Measurements from ENCODE around the gene THAP8. TPM values are rescaled to one million over a fixed set of nuclear protein-coding genes. Genes with fewer than 3 reads are reported as not detected.

THAP8 gene
- total and polyA plus RNA-seq, 4 experiments from 2014 or later: 4.0 to 8.6 (median 6.0) TPM

DNA sequence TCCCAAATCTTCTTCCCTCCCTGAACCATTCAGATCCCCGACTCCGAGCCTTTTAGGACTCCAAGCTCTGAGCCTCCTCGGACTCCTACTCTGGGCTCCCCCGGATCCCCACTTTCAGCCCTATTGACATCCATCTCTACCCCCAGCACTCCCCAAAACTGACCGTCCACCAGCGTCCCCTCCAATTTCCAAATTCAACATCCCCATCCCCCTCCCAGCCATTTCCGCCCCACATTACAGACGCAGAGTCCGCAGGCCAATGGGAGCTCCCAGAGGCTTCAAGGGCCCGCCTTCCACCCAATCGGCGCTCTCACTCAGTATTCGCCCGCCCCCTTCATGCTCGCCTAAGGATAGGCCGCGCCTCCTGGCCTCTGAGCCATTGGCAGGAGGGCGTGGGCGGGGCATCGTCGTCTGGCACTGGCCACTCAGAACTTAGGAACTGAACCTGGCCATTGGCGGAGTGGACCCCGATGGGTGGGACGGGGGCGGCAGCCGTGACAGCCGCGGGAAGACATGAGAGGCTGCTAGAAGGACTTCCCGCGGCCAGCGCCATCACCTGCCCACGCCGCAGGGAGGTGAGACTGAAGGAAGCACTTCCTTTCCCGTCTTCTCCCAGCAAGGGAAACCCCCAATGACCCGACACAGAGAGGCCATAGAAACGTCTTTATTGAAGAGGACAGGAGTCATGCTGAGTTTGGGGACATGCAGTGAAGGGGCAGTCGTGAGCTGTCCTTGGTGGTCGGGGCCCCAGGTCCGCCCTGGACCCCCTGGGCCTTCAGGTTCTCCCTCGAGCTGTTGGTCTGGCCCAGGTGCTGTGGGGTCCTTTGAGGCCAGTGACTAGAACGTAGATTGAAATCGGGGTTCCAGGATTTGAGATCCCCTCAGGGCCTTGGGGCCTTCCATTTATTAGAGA is 39.8 kb downstream of the THAP8 start, which contains the start of gene ALKBH6:
TSS of gene ALKBH6 (minus strand) at position 202 of the 913 bp plus-strand sequence. CDS start 816 bp downstream, outside the sequence.
- H3K4me1 Mint-ChIP-seq: peaks cover 25 to 50% (median 33%) of the 10 kb centered on the region in 4 donors
- no peaks in the 10 kb centered on the region for H3K9me3 ChIP-seq (ENCODE audit: control insufficient read depth in 1 of 2, low read length in 2 of 2)
- H3K27me3 ChIP-seq (ENCODE audit: insufficient read depth, low read length): no peaks in the 10 kb centered on the region
- peak within 1 kb of the TSS; percentile 92 for H3K4me3 ChIP-seq (ENCODE audit: low read length in 2 of 2)
- peak within 1 kb of the TSS; percentile 85 to 99 (median 98) for H3K27ac Mint-ChIP-seq
- intact Hi-C loops (cut with micrococcal nuclease): loop anchor here (1.0 kb wide), 4 partner anchors 19 to 101 kb away; partner anchors contain the start of genes SDHAF1, TBCB, THAP8 and WDR62
- H3K36me3 Mint-ChIP-seq: peaks cover 0 to 6% of the 10 kb centered on the region in 2 donors
- peaks cover 30% of the 10 kb centered on the region for H3K4me1 ChIP-seq (ENCODE audit: insufficient read depth, low read length)
- no peaks in the 10 kb centered on the region for H3K27me3 Mint-ChIP-seq
- ChIA-PET POLR2A (ENCODE audit: partially characterized antibody) (interaction anchor here (0.6 to 2.0 kb wide), 15 partner anchors 11 to 200 kb away, joined by 3 to 20 read pairs (median 6); partner anchors contain the start of genes POLR2I, SDHAF1, TBCB and THAP8), CTCF (ENCODE audit: partially characterized antibody) (interaction anchor here (1.0 to 1.7 kb wide), 4 partner anchors 18 to 55 kb away, joined by 4 to 6 read pairs (median 4); partner anchors contain the start of gene THAP8)
- no peaks in the 10 kb centered on the region for H3K9me3 Mint-ChIP-seq
- H3K36me3 ChIP-seq (ENCODE audit: insufficient read depth, low read length): no peaks in the 10 kb centered on the region
- peak within 1 kb of the TSS; percentile 94 to 99 (median 94) for H3K4me3 Mint-ChIP-seq
- peak; percentile 97 to 99 (median 98) for DNase-seq
- H3K27ac ChIP-seq (ENCODE audit: low read depth, low read length): peak within 1 kb of the TSS; percentile 74

DNA sequence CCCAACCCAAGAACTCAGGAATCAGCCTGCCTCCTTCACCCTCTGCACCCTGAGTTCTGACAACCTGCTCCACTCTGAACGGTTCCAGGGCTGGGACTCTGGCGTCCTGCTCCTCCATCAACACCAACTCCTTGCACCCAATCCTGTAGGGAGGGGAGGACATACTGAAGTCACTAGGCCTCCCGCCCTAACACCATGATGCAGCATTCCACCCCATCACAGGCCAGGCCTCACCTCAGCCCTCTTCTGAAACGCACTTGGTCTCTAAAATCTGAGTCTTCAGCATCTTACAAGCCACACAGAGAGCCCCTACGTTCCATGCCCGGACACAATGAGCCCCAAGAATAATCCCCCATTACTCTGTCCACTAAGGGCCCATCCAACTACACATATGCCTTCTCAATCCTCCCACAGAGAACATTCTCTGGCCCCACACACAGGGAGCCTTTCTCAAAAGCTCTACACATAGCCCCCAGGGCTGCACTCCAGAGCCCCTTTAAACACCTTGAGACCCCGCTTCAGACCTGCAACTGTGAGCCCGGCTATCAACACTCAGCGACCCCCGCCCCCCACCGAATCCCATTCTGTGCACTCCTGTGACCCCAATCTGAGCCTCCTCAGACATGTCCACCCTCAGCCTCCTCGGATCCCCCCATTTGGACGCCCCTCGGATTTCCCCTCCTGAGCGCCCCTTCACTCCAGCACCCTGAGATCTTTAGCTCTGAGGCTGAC is 40.6 kb downstream of the THAP8 start:
- H3K36me3 ChIP-seq (ENCODE audit: insufficient read depth, low read length): no peaks in the 10 kb centered on the region
- DNase-seq: no peak
- no peaks in the 10 kb centered on the region for H3K27me3 Mint-ChIP-seq
- ChIA-PET CTCF (ENCODE audit: partially characterized antibody) (interaction anchor here (1.0 to 1.7 kb wide), 5 partner anchors 18 to 55 kb away, joined by 4 to 6 read pairs (median 4); partner anchors contain the start of gene THAP8), POLR2A (ENCODE audit: partially characterized antibody) (interaction anchor here (0.6 to 2.0 kb wide), 14 partner anchors 10 to 201 kb away, joined by 3 to 20 read pairs (median 6); partner anchors contain the start of genes POLR2I, SDHAF1, TBCB and THAP8)
- no peaks in the 10 kb centered on the region for H3K27me3 ChIP-seq (ENCODE audit: insufficient read depth, low read length)
- H3K9me3 Mint-ChIP-seq: no peaks in the 10 kb centered on the region
- peak overlapping the region; percentile 92 for H3K4me3 ChIP-seq (ENCODE audit: low read length in 2 of 2)
- H3K36me3 Mint-ChIP-seq: peaks cover 0 to 6% of the 10 kb centered on the region in 2 donors
- no peaks in the 10 kb centered on the region for H3K9me3 ChIP-seq (ENCODE audit: control insufficient read depth in 1 of 2, low read length in 2 of 2)
- peak overlapping the region; percentile 85 to 99 (median 98) for H3K27ac Mint-ChIP-seq
- H3K4me1 ChIP-seq (ENCODE audit: insufficient read depth, low read length): peaks cover 36% of the 10 kb centered on the region
- H3K4me3 Mint-ChIP-seq: peak overlapping the region; percentile 94 to 99 (median 94)
- peak overlapping the region; percentile 74 for H3K27ac ChIP-seq (ENCODE audit: low read depth, low read length)
- peaks cover 28 to 55% (median 33%) of the 10 kb centered on the region in 4 donors for H3K4me1 Mint-ChIP-seq
- intact Hi-C loops (cut with micrococcal nuclease): loop anchor here (1.0 kb wide), 4 partner anchors 18 to 102 kb away; partner anchors contain the start of genes SDHAF1, TBCB, THAP8 and WDR62

DNA sequence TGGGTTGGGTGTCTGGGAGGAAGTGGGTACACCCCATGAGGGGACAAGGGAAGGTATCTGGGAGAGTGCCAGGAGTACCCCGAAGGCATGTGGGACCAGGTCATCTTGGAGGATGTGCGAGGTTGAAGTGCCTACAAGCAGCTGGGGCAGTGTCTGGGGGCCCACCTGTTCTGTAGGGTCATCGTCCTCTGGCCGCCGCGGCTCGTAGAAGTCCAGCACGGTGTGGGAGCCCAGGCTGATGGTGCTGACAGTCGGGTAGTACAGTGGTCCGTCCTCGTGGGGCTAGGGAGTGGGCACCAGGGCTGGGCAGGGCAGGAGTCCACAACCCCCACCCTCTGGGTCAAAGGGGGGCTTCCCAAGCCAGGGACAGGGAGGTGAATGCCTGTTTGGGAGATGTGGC is 43.7 kb downstream of the THAP8 start:
- H3K4me3 ChIP-seq (ENCODE audit: low read length in 2 of 2): no peak overlapping the region
- H3K36me3 ChIP-seq (ENCODE audit: insufficient read depth, low read length): no peaks in the 10 kb centered on the region
- no peak for DNase-seq
- peaks cover 38% of the 10 kb centered on the region for H3K4me1 ChIP-seq (ENCODE audit: insufficient read depth, low read length)
- Mint-ChIP-seq H3K4me3 (peak overlapping the region in 3 of 8 donors; percentile 5 to 71 (median 46)), H3K4me1 (peaks cover 24 to 51% (median 35%) of the 10 kb centered on the region in 4 donors), H3K27ac (peak overlapping the region in 6 of 7 donors; percentile 7 to 81 (median 69)), H3K9me3 (no peaks in the 10 kb centered on the region), H3K27me3 (no peaks in the 10 kb centered on the region), H3K36me3 (peaks cover 0 to 6% of the 10 kb centered on the region in 2 donors)
- ChIA-PET POLR2A (ENCODE audit: partially characterized antibody) (interaction anchor here (1.2 to 1.5 kb wide), 2 partner anchors 11 to 15 kb away, joined by 4 to 8 read pairs; partner anchors contain the start of gene SDHAF1), CTCF (ENCODE audit: partially characterized antibody) (no interaction called here)
- no peaks in the 10 kb centered on the region for H3K9me3 ChIP-seq (ENCODE audit: control insufficient read depth in 1 of 2, low read length in 2 of 2)
- no peak overlapping the region for H3K27ac ChIP-seq (ENCODE audit: low read depth, low read length)
- intact Hi-C loops (cut with micrococcal nuclease): no loop called here
- no peaks in the 10 kb centered on the region for H3K27me3 ChIP-seq (ENCODE audit: insufficient read depth, low read length)

- Histone ChIP-seq H3K27me3 (ENCODE audit: insufficient read depth, low read length) (no peaks in the 10 kb centered on the region), H3K4me1 (ENCODE audit: insufficient read depth, low read length) (peaks cover 32% of the 10 kb centered on the region), H3K4me3 (ENCODE audit: low read length in 2 of 2) (peak overlapping the region in 1 of 2 donors; percentile 28), H3K27ac (ENCODE audit: low read depth, low read length) (no peak overlapping the region), H3K36me3 (ENCODE audit: insufficient read depth, low read length) (no peaks in the 10 kb centered on the region), H3K9me3 (ENCODE audit: control insufficient read depth in 1 of 2, low read length in 2 of 2) (no peaks in the 10 kb centered on the region)
- DNase-seq: no peak
- H3K9me3 Mint-ChIP-seq: no peaks in the 10 kb centered on the region
- peaks cover 0 to 6% of the 10 kb centered on the region in 2 donors for H3K36me3 Mint-ChIP-seq
- ChIA-PET CTCF (ENCODE audit: partially characterized antibody) (no interaction called here), POLR2A (ENCODE audit: partially characterized antibody) (interaction anchor here (1.2 to 1.5 kb wide), 2 partner anchors 11 to 14 kb away, joined by 4 to 8 read pairs; partner anchors contain the start of gene SDHAF1)
- H3K27me3 Mint-ChIP-seq: no peaks in the 10 kb centered on the region
- intact Hi-C loops (cut with micrococcal nuclease): no loop called here
- peak overlapping the region; percentile 7 to 90 (median 74) for H3K27ac Mint-ChIP-seq
- peaks cover 22 to 45% (median 34%) of the 10 kb centered on the region in 4 donors for H3K4me1 Mint-ChIP-seq
- peak overlapping the region; percentile 60 to 77 (median 72) for H3K4me3 Mint-ChIP-seq
Measured at GRCh38 chr19:36009633-36010379, 44.3 kb downstream of the THAP8 start.

DNA sequence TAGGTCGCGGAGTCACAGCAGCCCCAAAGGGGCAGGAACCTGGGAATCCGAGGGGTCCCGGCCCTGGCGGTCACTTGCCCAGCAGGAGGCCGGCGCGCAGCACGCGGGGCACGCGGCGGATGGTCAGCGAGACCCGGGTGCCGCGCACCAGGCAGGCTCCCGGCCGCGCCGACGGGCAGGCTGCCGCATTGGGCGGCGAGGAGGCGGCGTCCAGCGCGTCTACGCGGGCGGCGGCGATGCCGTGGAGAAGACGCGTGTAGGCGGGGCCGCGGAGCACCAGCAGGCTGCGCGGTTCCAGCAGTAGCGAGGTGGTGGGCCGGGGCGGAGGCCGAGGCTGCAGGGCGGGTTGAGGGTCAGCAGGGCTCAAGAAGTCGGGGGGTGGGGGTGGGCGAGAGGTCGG is 44.9 kb downstream of the THAP8 start:
- Histone ChIP-seq H3K36me3 (ENCODE audit: insufficient read depth, low read length) (no peaks in the 10 kb centered on the region), H3K9me3 (ENCODE audit: control insufficient read depth in 1 of 2, low read length in 2 of 2) (no peaks in the 10 kb centered on the region), H3K27ac (ENCODE audit: low read depth, low read length) (no peak overlapping the region), H3K27me3 (ENCODE audit: insufficient read depth, low read length) (no peaks in the 10 kb centered on the region), H3K4me1 (ENCODE audit: insufficient read depth, low read length) (peaks cover 28% of the 10 kb centered on the region), H3K4me3 (ENCODE audit: low read length in 2 of 2) (peak overlapping the region in 1 of 2 donors; percentile 28)
- H3K4me3 Mint-ChIP-seq: peak overlapping the region; percentile 60 to 77 (median 72)
- H3K4me1 Mint-ChIP-seq: peaks cover 18 to 39% (median 29%) of the 10 kb centered on the region in 4 donors
- intact Hi-C loops (cut with micrococcal nuclease): no loop called here
- DNase-seq: peak in 4 of 5 donors; percentile 31 to 38 (median 36)
- no peaks in the 10 kb centered on the region for H3K27me3 Mint-ChIP-seq
- peaks cover 0 to 4% of the 10 kb centered on the region in 2 donors for H3K36me3 Mint-ChIP-seq
- H3K9me3 Mint-ChIP-seq: no peaks in the 10 kb centered on the region
- ChIA-PET CTCF (ENCODE audit: partially characterized antibody) (no interaction called here), POLR2A (ENCODE audit: partially characterized antibody) (interaction anchor here (1.2 to 1.5 kb wide), 3 partner anchors 12 to 78 kb away, joined by 3 to 8 read pairs (median 4); partner anchors contain the start of gene SDHAF1)
- peak overlapping the region in 4 of 7 donors; percentile 10 to 82 (median 76) for H3K27ac Mint-ChIP-seq

GRCh38 chr19:36008336-36008978 is 45.6 kb downstream of the THAP8 start, which contains the start of gene SYNE4:
SYNE4 (minus strand) TSS chr19:36008813; CDS start chr19:36008681, 132 bp downstream.
- H3K27me3 Mint-ChIP-seq: no peaks in the 10 kb centered on the region
- no peak within 1 kb of the TSS for H3K27ac ChIP-seq (ENCODE audit: low read depth, low read length)
- no peak for DNase-seq
- H3K9me3 ChIP-seq (ENCODE audit: control insufficient read depth in 1 of 2, low read length in 2 of 2): no peaks in the 10 kb centered on the region
- H3K4me1 ChIP-seq (ENCODE audit: insufficient read depth, low read length): peaks cover 25% of the 10 kb centered on the region
- peak within 1 kb of the TSS in 1 of 2 donors; percentile 28 for H3K4me3 ChIP-seq (ENCODE audit: low read length in 2 of 2)
- ChIA-PET POLR2A (ENCODE audit: partially characterized antibody) (interaction anchor here (0.9 to 1.5 kb wide), 3 partner anchors 13 to 77 kb away, joined by 3 to 8 read pairs (median 3); partner anchors contain the start of gene SDHAF1), CTCF (ENCODE audit: partially characterized antibody) (no interaction called here)
- no peaks in the 10 kb centered on the region for H3K36me3 ChIP-seq (ENCODE audit: insufficient read depth, low read length)
- no peaks in the 10 kb centered on the region for H3K36me3 Mint-ChIP-seq
- H3K27me3 ChIP-seq (ENCODE audit: insufficient read depth, low read length): no peaks in the 10 kb centered on the region
- H3K4me3 Mint-ChIP-seq: peak within 1 kb of the TSS; percentile 60 to 77 (median 72)
- H3K27ac Mint-ChIP-seq: peak within 1 kb of the TSS; percentile 7 to 90 (median 74)
- intact Hi-C loops (cut with micrococcal nuclease): no loop called here
- peaks cover 15 to 32% (median 21%) of the 10 kb centered on the region in 4 donors for H3K4me1 Mint-ChIP-seq
- no peaks in the 10 kb centered on the region for H3K9me3 Mint-ChIP-seq

Data from CD4-positive, alpha-beta memory T cell (primary cell).